ENCODE results near the gene ULK3.

Gene ULK3

GRCh38 chr15:74795966-74796625 is 46.9 kb downstream of the ULK3 start:
- DNase-seq = no peak

GRCh38 chr15:74794970-74795349 is 48.0 kb downstream of the ULK3 start:
- no peak for DNase-seq

- no peak for DNase-seq
Observed at GRCh38 chr15:74794248-74794969, 48.5 kb downstream of the ULK3 start.

- DNase-seq = peak in 1 of 2 donors; percentile 51
Observed at GRCh38 chr15:74793135-74794028, 49.6 kb downstream of the ULK3 start.

- DNase-seq = no peak
Observed at GRCh38 chr15:74792227-74793016, 50.5 kb downstream of the ULK3 start.

GRCh38 chr15:74791667-74792066 is 51.3 kb downstream of the ULK3 start:
- DNase-seq = no peak

- no peak for DNase-seq
Observed at GRCh38 chr15:74791007-74791406, 51.9 kb downstream of the ULK3 start.

- no peak for DNase-seq
Observed at GRCh38 chr15:74790080-74790916, 52.7 kb downstream of the ULK3 start.

GRCh38 chr15:74789741-74790079 is 53.2 kb downstream of the ULK3 start:
- DNase-seq = no peak

- no peak for DNase-seq
Observed at GRCh38 chr15:74789171-74789631, 53.8 kb downstream of the ULK3 start.

- DNase-seq = no peak
Observed at GRCh38 chr15:74788683-74789151, 54.2 kb downstream of the ULK3 start.

- no peak for DNase-seq
Observed at GRCh38 chr15:74788042-74788682, 54.8 kb downstream of the ULK3 start.

- peak; percentile 82 to 86 for DNase-seq
Observed at GRCh38 chr15:74787251-74788041, 55.5 kb downstream of the ULK3 start.

GRCh38 chr15:74786551-74787165 is 56.3 kb downstream of the ULK3 start:
- no peak for DNase-seq
